H1 (cell line): ENCODE results near the gene MTURN. TPM values are rescaled to one million over a fixed set of nuclear protein-coding genes. Genes with fewer than 3 reads are reported as not detected.

Experiments used
- CTCF ChIA-PET: fragments of 300-600 bp; sonication (Branson Sonifier 250); formaldehyde crosslinking; loops from one replicate; lab custom pipeline; 2021; ENCODE audit not compliant: partially characterized antibody; lab: Charles Lee
- POLR2A ChIA-PET: fragments of 300-600 bp; sonication (Branson Sonifier 250); formaldehyde crosslinking; loops from one replicate; lab custom pipeline; 2021; ENCODE audit warnings: inconsistent platforms; ENCODE audit not compliant: partially characterized antibody; lab: Charles Lee
- DNase-seq, 2 experiments: peaks; one replicate each; pipeline versions ENCODE4 v3.0.0 to v3.0.0-alpha.2; 2010 to 2022; ENCODE audit warnings: low spot score in 2 of 2, low read depth in 1 of 2, mixed read lengths in 1 of 2
- FAIRE-seq: peaks from 2 replicates; lab custom pipeline; 2011; peaks lifted over from hg19 to GRCh38; lab: Jason Lieb, UNC
- H2AFZ ChIP-seq: 2 replicates; pipeline ENCODE4 v1.8.1; 2012; ENCODE audit warnings: low read length, inconsistent platforms
- H2AK5ac ChIP-seq: 2 replicates; pipeline ENCODE4 v1.6.1; 2013; ENCODE audit warnings: low read depth, low read length
- H2BK120ac ChIP-seq: replicated peaks from 2 replicates; pipeline ENCODE3; 2013; ENCODE audit warnings: low read depth, low read length, inconsistent platforms
- H2BK12ac ChIP-seq: 2 replicates; pipeline ENCODE4 v1.6.1; 2013; ENCODE audit warnings: low read depth, low read length
- H2BK15ac ChIP-seq: 2 replicates; pipeline ENCODE4 v1.6.1; 2013; ENCODE audit warnings: low read length
- H2BK20ac ChIP-seq: 2 replicates; pipeline ENCODE4 v1.6.1; 2013; ENCODE audit warnings: low read length
- H2BK5ac ChIP-seq: 2 replicates; pipeline ENCODE4 v1.6.1; 2013; ENCODE audit warnings: low read depth, low read length
- H3K14ac ChIP-seq: 2 replicates; pipeline ENCODE4 v1.6.1; 2013; ENCODE audit warnings: inconsistent platforms; ENCODE audit not compliant: insufficient read length
- H3K18ac ChIP-seq: 2 replicates; pipeline ENCODE4 v1.6.1; 2013; ENCODE audit warnings: low read length; ENCODE audit errors: extremely low read depth
- H3K23ac ChIP-seq: 2 replicates; pipeline ENCODE4 v1.6.1; 2013; ENCODE audit warnings: inconsistent platforms; ENCODE audit not compliant: insufficient read length
- H3K23me2 ChIP-seq: 2 replicates; pipeline ENCODE4 v1.6.1; 2013; ENCODE audit warnings: low read depth, low read length
- H3K27ac ChIP-seq: 2 replicates; pipeline ENCODE4 v1.6.1; 2011; ENCODE audit warnings: low read depth, low read length, inconsistent platforms
- H3K27me3 ChIP-seq, 4 experiments: replicated peaks in 1 of 4; 1 replicate in 1 of 4; 2 replicates in 3 of 4; pipeline versions ENCODE4 v1.6.1 to v1.8.1; 2011 to 2013; ENCODE audit warnings: low read length in 3 of 4, mild to moderate bottlenecking in 3 of 4, inconsistent platforms in 2 of 4, mixed read lengths in 2 of 4, moderate library complexity in 1 of 4; ENCODE audit not compliant: control insufficient read depth in 3 of 4, insufficient read depth in 3 of 4; ENCODE audit errors: extremely low read depth in 1 of 4
- H3K36me3 ChIP-seq, 4 experiments: 2 replicates each; pipeline versions ENCODE4 v1.6.1 to v1.8.1; 2011 to 2013; ENCODE audit warnings: mild to moderate bottlenecking in 4 of 4, low read length in 3 of 4, moderate library complexity in 2 of 4, control low read depth in 1 of 4, inconsistent platforms in 1 of 4; ENCODE audit not compliant: insufficient read depth in 4 of 4, control insufficient read depth in 2 of 4
- H3K4ac ChIP-seq: replicated peaks from 2 replicates; pipeline ENCODE3; 2013; ENCODE audit warnings: low read length, low read depth, mixed read lengths, inconsistent platforms; ENCODE audit not compliant: insufficient read length
- H3K4me1 ChIP-seq, 4 experiments: replicated peaks in 1 of 4; 1 replicate in 1 of 4; 2 replicates in 3 of 4; pipeline versions ENCODE4 v1.6.1 to v1.8.1; 2011 to 2013; ENCODE audit warnings: low read length in 3 of 4, inconsistent platforms in 2 of 4, mixed read lengths in 1 of 4; ENCODE audit not compliant: insufficient read depth in 4 of 4, control insufficient read depth in 3 of 4
- H3K4me2 ChIP-seq, 2 experiments: 2 replicates each; pipeline versions ENCODE4 v1.6.1 to v1.8.1; 2011 to 2013; ENCODE audit warnings: low read depth in 2 of 2, low read length in 2 of 2, control low read depth in 1 of 2, inconsistent platforms in 1 of 2, mild to moderate bottlenecking in 1 of 2; ENCODE audit not compliant: insufficient read depth in 1 of 2
- H3K4me3 ChIP-seq, 4 experiments: fragments of 200-600, 300-600 bp in 1 of 4; sonication (generic), shearing (Covaris generic), sonication (Bioruptor Twin) in 1 of 4; 2 replicates each; pipeline versions ENCODE4 v1.5.1 to v1.8.1; 2011 to 2016; ENCODE audit warnings: low read length in 4 of 4, low read depth in 3 of 4, control low read depth in 2 of 4, inconsistent platforms in 2 of 4, mild to moderate bottlenecking in 2 of 4, mixed read lengths in 1 of 4, moderate library complexity in 1 of 4; ENCODE audit not compliant: insufficient read depth in 2 of 4; ENCODE audit errors: extremely low read depth in 1 of 4
- H3K56ac ChIP-seq: replicated peaks from 2 replicates; pipeline ENCODE3; 2013; ENCODE audit warnings: low read depth, mild to moderate bottlenecking, mixed read lengths, low read length, inconsistent platforms; ENCODE audit not compliant: insufficient read length
- H3K79me1 ChIP-seq: 2 replicates; pipeline ENCODE4 v1.6.1; 2013; ENCODE audit warnings: low read depth, low read length, control low read depth
- H3K79me2 ChIP-seq, 2 experiments: 2 replicates each; pipeline versions ENCODE4 v1.6.1 to v1.8.1; 2012 to 2013; ENCODE audit warnings: low read length in 2 of 2, mild to moderate bottlenecking in 2 of 2, inconsistent platforms in 1 of 2; ENCODE audit not compliant: insufficient read depth in 2 of 2, control insufficient read depth in 1 of 2
- H3K9ac ChIP-seq, 4 experiments: replicated peaks in 1 of 4; 1 replicate in 1 of 4; 2 replicates in 3 of 4; pipeline versions ENCODE4 v1.6.1 to v1.8.1; 2011 to 2013; ENCODE audit warnings: low read depth in 3 of 4, low read length in 3 of 4, control low read depth in 2 of 4, mild to moderate bottlenecking in 2 of 4, moderate library complexity in 2 of 4, inconsistent platforms in 1 of 4; ENCODE audit errors: extremely low read depth in 1 of 4
- H3K9me3 ChIP-seq, 2 experiments: 2 replicates each; pipeline versions ENCODE4 v1.6.1 to v1.8.1; 2012 to 2013; ENCODE audit warnings: mild to moderate bottlenecking in 2 of 2, moderate library complexity in 2 of 2, control low read depth in 1 of 2, inconsistent platforms in 1 of 2, low read depth in 1 of 2, low read length in 1 of 2, mixed read lengths in 1 of 2; ENCODE audit not compliant: insufficient read depth in 2 of 2
- H4K20me1 ChIP-seq, 2 experiments: replicated peaks in 1 of 2; 2 replicates each; pipeline versions ENCODE3 to v1.8.1; 2011 to 2013; ENCODE audit warnings: inconsistent platforms in 2 of 2, low read length in 2 of 2, mild to moderate bottlenecking in 1 of 2; ENCODE audit not compliant: insufficient read depth in 2 of 2, control insufficient read depth in 1 of 2
- H4K5ac ChIP-seq: 2 replicates; pipeline ENCODE4 v1.6.1; 2013; ENCODE audit warnings: low read length, low read depth, mixed read lengths, inconsistent platforms; ENCODE audit not compliant: insufficient read length
- H4K8ac ChIP-seq: 2 replicates; pipeline ENCODE4 v1.8.0; 2013; ENCODE audit warnings: mild to moderate bottlenecking, moderate library complexity, low read length, inconsistent platforms; ENCODE audit not compliant: insufficient read depth; ENCODE audit errors: extremely low read depth
- H4K91ac ChIP-seq: replicated peaks from 2 replicates; pipeline ENCODE3; 2013; ENCODE audit warnings: low read length, mixed read lengths, inconsistent platforms; ENCODE audit not compliant: insufficient read length
- ASH2L ChIP-seq: fragments of 200-600, 300-600 bp; sonication (generic); IDR thresholded peaks from one replicate; pipeline ENCODE4 v1.7.1; 2017; ENCODE audit warnings: low read length
- BRCA1 ChIP-seq: IDR thresholded peaks from 2 replicates; pipeline ENCODE4 v1.6.1; 2012; ENCODE audit warnings: low read depth, low read length, improper control_type of control experiment
- CBX5 ChIP-seq: fragments of 300-800, 300-1000 bp; sonication (generic); IDR thresholded peaks from 2 replicates; pipeline ENCODE4 v1.7.1; 2016; ENCODE audit warnings: antibody characterized with exemption, low read length, low read depth
- CHD1 ChIP-seq: IDR thresholded peaks from 2 replicates; pipeline ENCODE4 v1.6.1; 2012; ENCODE audit warnings: low read depth, low read length, improper control_type of control experiment
- EZH2 ChIP-seq: fragments of 200-600 bp; sonication (generic); IDR thresholded peaks from 2 replicates; pipeline ENCODE4 v1.7.1; 2012; ENCODE audit warnings: low read depth, mild to moderate bottlenecking, moderate library complexity, low read length, inconsistent platforms; ENCODE audit not compliant: severe bottlenecking
- KDM4A ChIP-seq: IDR thresholded peaks from one replicate; pipeline ENCODE4 v1.7.1; 2012; ENCODE audit warnings: low read depth, mild to moderate bottlenecking, moderate library complexity, low read length, inconsistent platforms; ENCODE audit not compliant: severe bottlenecking
- PHF8 ChIP-seq: fragments of 200-600 bp; sonication (generic); conservative IDR thresholded peaks from 2 replicates; pipeline ENCODE4 v1.7.1; 2012; ENCODE audit warnings: low read depth, mild to moderate bottlenecking, inconsistent platforms, low read length, moderate library complexity
- POLR2AphosphoS5 ChIP-seq: IDR thresholded peaks from 2 replicates; pipeline ENCODE4 v1.6.1; 2011; ENCODE audit warnings: low read depth, low read length
- RAD21 ChIP-seq, 2 experiments: IDR thresholded peaks in 1 of 2; conservative IDR thresholded peaks in 1 of 2; 2 replicates each; pipeline ENCODE4 v1.6.1; 2011; ENCODE audit warnings: low read depth in 2 of 2, low read length in 2 of 2, improper control_type of control experiment in 1 of 2, inconsistent platforms in 1 of 2, mild to moderate bottlenecking in 1 of 2, moderate library complexity in 1 of 2
- SIRT6 ChIP-seq: IDR thresholded peaks from one replicate; pipeline ENCODE4 v1.7.1; 2012; ENCODE audit warnings: low read length, inconsistent platforms
- SIX5 ChIP-seq: IDR thresholded peaks from 2 replicates; pipeline ENCODE4 v1.6.1; 2011; ENCODE audit warnings: mild to moderate bottlenecking, low read depth, low read length
- YY1 ChIP-seq: IDR thresholded peaks from 2 replicates; pipeline ENCODE4 v1.6.1; 2011; ENCODE audit warnings: low read depth, mild to moderate bottlenecking, low read length
- WGBS, 2 experiments: shearing (Covaris generic) in 1 of 2; methylation state at CpG; one replicate each; pipeline versions ENCODE4 v1.1.6 to v1.1.7; 2013 to 2015; ENCODE audit warnings: low lambda C conversion rate in 2 of 2, mixed read lengths in 2 of 2, inconsistent platforms in 1 of 2, low coverage in 1 of 2, missing lambda C conversion rate in 1 of 2; ENCODE audit not compliant: insufficient replicate concordance in 2 of 2, insufficient coverage in 1 of 2, insufficient read length in 1 of 2; ENCODE audit errors: extremely low coverage in 1 of 2, missing lambda C conversion rate in 1 of 2; 5-methylcytosine and 5-hydroxymethylcytosine counted together
- polyA plus RNA-seq, 7 experiments: library from polyadenylated mRNA; depleted of rRNA in 3 of 7; stranded (reverse) in 5 of 7; unstranded in 2 of 7; fragments of >200 nt in 5 of 7; fragments of 200-250 nt in 2 of 7; gene quantifications; 1 replicate in 5 of 7; 2 replicates in 1 of 7; 4 replicates in 1 of 7; pipeline versions ENCODE4 v1.2.1 to v1.2.3, GENCODE V29; 2011 to 2013; ENCODE audit warnings: missing spikeins in 2 of 7, mixed read lengths in 2 of 7
- total RNA-seq: library from RNA; stranded (reverse); fragmentation: NEBNext Ultra II Directional; extraction: Animal tissue kit (Norgen Biotek cat#: 25700); gene quantifications from 2 replicates; pipeline ENCODE4 v1.2.1, GENCODE V29; 2021

MTURN gene
- total and polyA plus RNA-seq, 2 of the 8 experiments (the other 6 are each of a cell fraction or from before 2014, with no cell fraction given): 2.6 to 5.8 TPM

GRCh38 chr7:30166155-30166840, 31.5 kb downstream of the MTURN start:
- no peak overlapping the region for H3K4me2 ChIP-seq
- H3K23ac ChIP-seq: no peak overlapping the region
- H3K79me1 ChIP-seq: no peaks in the 10 kb centered on the region
- no peak overlapping the region for H3K14ac ChIP-seq
- ChIA-PET POLR2A (interaction anchor here (0.9 kb wide), 1 partner anchor 11 kb away, joined by 3 read pairs; no protein-coding TSS in a partner anchor), CTCF (interaction anchor here (0.6 to 2.1 kb wide), 13 partner anchors 10 to 397 kb away, joined by 3 to 10 read pairs (median 3); no protein-coding TSS in a partner anchor)
- H2BK120ac ChIP-seq: no peak overlapping the region
- no peak overlapping the region for H3K9ac ChIP-seq
- no peak overlapping the region for H4K5ac ChIP-seq
- DNase-seq: no peak
- H3K4ac ChIP-seq: no peak overlapping the region
- no peaks in the 10 kb centered on the region; the same call in 1 of the 2 replicates for H3K23me2 ChIP-seq
- H3K18ac ChIP-seq: no peak overlapping the region
- 91% methylated on average over 12 of the region's 12 CpGs; no CpG with 5 or more reads in 1 of the 2 experiments for WGBS, 2 experiments
- H2BK15ac ChIP-seq: no peak overlapping the region
- FAIRE-seq: no peak
- no peak overlapping the region; the same call in 1 of the 2 replicates for H4K8ac ChIP-seq
- no peak overlapping the region for H3K4me3 ChIP-seq
- no peak overlapping the region for H2AFZ ChIP-seq
- H2AK5ac ChIP-seq: no peak overlapping the region
- no peak overlapping the region for H4K91ac ChIP-seq
- no peak overlapping the region for H3K27ac ChIP-seq
- H3K36me3 ChIP-seq: no peaks in the 10 kb centered on the region
- H3K9me3 ChIP-seq: no peaks in the 10 kb centered on the region
- peaks cover 9 to 28% (median 25%) of the 10 kb centered on the region in 4 experiments for H3K4me1 ChIP-seq
- H3K79me2 ChIP-seq: no peaks in the 10 kb centered on the region
- peaks cover 0 to 2% of the 10 kb centered on the region in 2 experiments for H4K20me1 ChIP-seq
- no peak overlapping the region for H3K56ac ChIP-seq
- peak overlapping the region; percentile 40; the same call in 1 of the 2 replicates for H2BK20ac ChIP-seq
- H2BK5ac ChIP-seq: no peak overlapping the region
- peaks cover 0 to 12% (median 7%) of the 10 kb centered on the region in 4 experiments; a peak in 5 of 7 replicates for H3K27me3 ChIP-seq
- peak overlapping the region; percentile 70 for H2BK12ac ChIP-seq
- TF ChIP-seq ASH2L (no peak), SIRT6 (no peak), POLR2AphosphoS5 (no peak), KDM4A (no peak), EZH2 (no peak), CHD1 (no peak), BRCA1 (no peak), YY1 (no peak), SIX5 (no peak), CBX5 (no peak), RAD21 (IDR thresholded peaks at IDR 0.05 in 1 of 2, conservative IDR thresholded peaks at IDR 0.05 in 1 of 2; ENCODE audit: low read depth in 2 of 2, low read length in 2 of 2) (no peak), PHF8 (no peak)
